Measurements from ENCODE around the gene ZNF891. TPM values are rescaled to one million over a fixed set of nuclear protein-coding genes. Genes with fewer than 3 reads are reported as not detected.
A peak's percentile ranks its signal among the peaks of the same experiment; 100 is the strongest.

The ZNF891 gene
- total and polyA plus RNA-seq, 2 of the 13 experiments (the other 11 are each of a cell fraction or from before 2014, with no cell fraction given) = 1.3 to 2.1 TPM

- no peak for TF ChIP-seq SP1 (IDR thresholded peaks at IDR 0.05)
- TF ChIP-seq SP1 (CRISPR knock-in tag; IDR thresholded peaks at IDR 0.05) = peak; percentile 95
- TF ChIP-seq, protein P1, sequence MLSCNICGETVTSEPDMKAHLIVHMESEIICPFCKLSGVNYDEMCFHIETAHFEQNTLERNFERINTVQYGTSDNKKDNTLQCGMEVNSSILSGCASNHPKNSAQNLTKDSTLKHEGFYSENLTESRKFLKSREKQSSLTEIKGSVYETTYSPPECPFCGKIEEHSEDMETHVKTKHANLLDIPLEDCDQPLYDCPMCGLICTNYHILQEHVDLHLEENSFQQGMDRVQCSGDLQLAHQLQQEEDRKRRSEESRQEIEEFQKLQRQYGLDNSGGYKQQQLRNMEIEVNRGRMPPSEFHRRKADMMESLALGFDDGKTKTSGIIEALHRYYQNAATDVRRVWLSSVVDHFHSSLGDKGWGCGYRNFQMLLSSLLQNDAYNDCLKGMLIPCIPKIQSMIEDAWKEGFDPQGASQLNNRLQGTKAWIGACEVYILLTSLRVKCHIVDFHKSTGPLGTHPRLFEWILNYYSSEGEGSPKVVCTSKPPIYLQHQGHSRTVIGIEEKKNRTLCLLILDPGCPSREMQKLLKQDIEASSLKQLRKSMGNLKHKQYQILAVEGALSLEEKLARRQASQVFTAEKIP (CRISPR knock-in tag; IDR thresholded peaks at IDR 0.05; ENCODE audit: borderline replicate concordance) = no peak
- TF ChIP-seq, protein P2, sequence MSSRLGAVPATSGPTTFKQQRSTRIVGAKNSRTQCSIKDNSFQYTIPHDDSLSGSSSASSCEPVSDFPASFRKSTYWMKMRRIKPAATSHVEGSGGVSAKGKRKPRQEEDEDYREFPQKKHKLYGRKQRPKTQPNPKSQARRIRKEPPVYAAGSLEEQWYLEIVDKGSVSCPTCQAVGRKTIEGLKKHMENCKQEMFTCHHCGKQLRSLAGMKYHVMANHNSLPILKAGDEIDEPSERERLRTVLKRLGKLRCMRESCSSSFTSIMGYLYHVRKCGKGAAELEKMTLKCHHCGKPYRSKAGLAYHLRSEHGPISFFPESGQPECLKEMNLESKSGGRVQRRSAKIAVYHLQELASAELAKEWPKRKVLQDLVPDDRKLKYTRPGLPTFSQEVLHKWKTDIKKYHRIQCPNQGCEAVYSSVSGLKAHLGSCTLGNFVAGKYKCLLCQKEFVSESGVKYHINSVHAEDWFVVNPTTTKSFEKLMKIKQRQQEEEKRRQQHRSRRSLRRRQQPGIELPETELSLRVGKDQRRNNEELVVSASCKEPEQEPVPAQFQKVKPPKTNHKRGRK (CRISPR knock-in tag; IDR thresholded peaks at IDR 0.05) = no peak
- peak; percentile 100 for TF ChIP-seq THAP11 (CRISPR knock-in tag; IDR thresholded peaks at IDR 0.05)
- TF ChIP-seq ZSCAN31 (CRISPR knock-in tag; IDR thresholded peaks at IDR 0.05; ENCODE audit: low read depth) = peak; percentile 92
- TF ChIP-seq RFX3 (CRISPR knock-in tag; IDR thresholded peaks at IDR 0.05) = no peak
- TF ChIP-seq GABPB1 (CRISPR knock-in tag; IDR thresholded peaks at IDR 0.05) = peak; percentile 93
- TF ChIP-seq NCOA1 (CRISPR knock-in tag; IDR thresholded peaks at IDR 0.05) = no peak
- TF ChIP-seq ZNF207 (IDR thresholded peaks at IDR 0.05; ENCODE audit: borderline replicate concordance) = no peak
- peak; percentile 53; the same call in 1 of the 2 replicates for TF ChIP-seq TSC22D2 (CRISPR knock-in tag; IDR thresholded peaks at IDR 0.05; ENCODE audit: borderline replicate concordance)
- TF ChIP-seq DNMT3B (CRISPR knock-in tag; conservative IDR thresholded peaks at IDR 0.05) = 0 out of 2 replicates have a peak, but pooled peaks have one; percentile 33
- TF ChIP-seq ZNF747 (CRISPR knock-in tag; IDR thresholded peaks at IDR 0.05; ENCODE audit: borderline replicate concordance) = peak; percentile 50; the same call in 1 of the 2 replicates
- peak; percentile 38; the same call in 1 of the 2 replicates for TF ChIP-seq ZNF205 (CRISPR knock-in tag; IDR thresholded peaks at IDR 0.05)
- TF ChIP-seq ATF1 (CRISPR knock-in tag; IDR thresholded peaks at IDR 0.05) = peak; percentile 78
- TF ChIP-seq, protein P3, sequence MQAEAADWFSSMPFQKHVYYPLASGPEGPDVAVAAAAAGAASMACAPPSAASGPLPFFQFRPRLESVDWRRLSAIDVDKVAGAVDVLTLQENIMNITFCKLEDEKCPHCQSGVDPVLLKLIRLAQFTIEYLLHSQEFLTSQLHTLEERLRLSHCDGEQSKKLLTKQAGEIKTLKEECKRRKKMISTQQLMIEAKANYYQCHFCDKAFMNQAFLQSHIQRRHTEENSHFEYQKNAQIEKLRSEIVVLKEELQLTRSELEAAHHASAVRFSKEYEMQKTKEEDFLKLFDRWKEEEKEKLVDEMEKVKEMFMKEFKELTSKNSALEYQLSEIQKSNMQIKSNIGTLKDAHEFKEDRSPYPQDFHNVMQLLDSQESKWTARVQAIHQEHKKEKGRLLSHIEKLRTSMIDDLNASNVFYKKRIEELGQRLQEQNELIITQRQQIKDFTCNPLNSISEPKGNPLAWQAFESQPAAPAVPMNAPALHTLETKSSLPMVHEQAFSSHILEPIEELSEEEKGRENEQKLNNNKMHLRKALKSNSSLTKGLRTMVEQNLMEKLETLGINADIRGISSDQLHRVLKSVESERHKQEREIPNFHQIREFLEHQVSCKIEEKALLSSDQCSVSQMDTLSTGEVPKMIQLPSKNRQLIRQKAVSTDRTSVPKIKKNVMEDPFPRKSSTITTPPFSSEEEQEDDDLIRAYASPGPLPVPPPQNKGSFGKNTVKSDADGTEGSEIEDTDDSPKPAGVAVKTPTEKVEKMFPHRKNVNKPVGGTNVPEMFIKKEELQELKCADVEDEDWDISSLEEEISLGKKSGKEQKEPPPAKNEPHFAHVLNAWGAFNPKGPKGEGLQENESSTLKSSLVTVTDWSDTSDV (CRISPR knock-in tag; IDR thresholded peaks at IDR 0.05) = peak; percentile 68; the same call in 1 of the 2 replicates
- TF ChIP-seq RARA (CRISPR knock-in tag; IDR thresholded peaks at IDR 0.05) = 0 out of 2 replicates have a peak, but pooled peaks have one; percentile 7
- TF ChIP-seq MED13 (CRISPR knock-in tag; IDR thresholded peaks at IDR 0.05) = peak; percentile 34; the same call in 1 of the 2 replicates
- TF ChIP-seq NR2C2 (CRISPR knock-in tag; IDR thresholded peaks at IDR 0.05; ENCODE audit: borderline replicate concordance) = peak; percentile 89
- peak; percentile 49; the same call in 1 of the 2 replicates for TF ChIP-seq SMAD1 (CRISPR knock-in tag; IDR thresholded peaks at IDR 0.05; ENCODE audit: borderline replicate concordance, low read depth)
- TF ChIP-seq CCAR2 (optimal IDR thresholded peaks at IDR 0.05; ENCODE audit: low read depth, low read length) = no peak
- TF ChIP-seq ATF6 (CRISPR knock-in tag; conservative IDR thresholded peaks at IDR 0.05) = no peak
Observed at GRCh38 chr12:133130038-133130807, at the start of gene ZNF891, which contains the start of gene ZNF10 (continued).

Measured in HepG2 (cell line).